ENCODE results near the gene PNPLA2. TPM values are rescaled to one million over a fixed set of nuclear protein-coding genes. Genes with fewer than 3 reads are reported as not detected.

Gene PNPLA2
- total and polyA plus RNA-seq, 2 donors (not counting 1 experiment from before 2014, with no cell fraction given), result 16.2 to 33.9 TPM

DNA sequence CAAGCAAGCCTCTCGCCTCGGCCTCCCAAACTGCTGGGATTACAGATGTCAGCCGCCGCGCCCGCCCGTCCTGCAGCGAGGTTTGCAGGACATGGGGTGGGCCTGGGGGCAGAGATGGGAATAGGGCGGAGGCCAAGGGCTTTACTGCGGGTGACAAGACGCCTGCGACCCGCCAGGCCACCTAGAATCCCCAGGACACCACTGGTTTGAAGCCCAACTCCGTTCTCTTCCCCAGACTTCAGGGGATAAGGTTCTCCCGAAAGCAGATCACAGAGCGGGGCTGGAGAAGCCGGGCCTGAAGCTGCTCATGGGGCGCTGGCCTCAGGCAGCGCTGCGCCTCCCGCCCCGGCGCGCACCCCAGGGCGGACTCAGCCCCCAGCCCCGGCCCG, 23.3 kb downstream of the PNPLA2 start:
- peak overlapping the region; percentile 87 for H3K27ac ChIP-seq (ENCODE audit: insufficient read depth, low read length)
- no peak for DNase-seq (ENCODE audit: low read depth in 2 of 2)
- no peaks in the 10 kb centered on the region for H3K27me3 ChIP-seq (ENCODE audit: control insufficient read depth, insufficient read depth, low read length)
- peaks cover 35% of the 10 kb centered on the region for H3K36me3 ChIP-seq (ENCODE audit: control insufficient read depth, insufficient read depth, low read length)
- TF ChIP-seq CTCF (conservative IDR thresholded peaks at IDR 0.05 in 1 of 2, IDR thresholded peaks at IDR 0.05 in 1 of 2; ENCODE audit: low read depth in 1 of 2, low read length in 2 of 2) (no peak), EZH2 (IDR thresholded peaks at IDR 0.05; ENCODE audit: low read length, missing control alignments) (no peak)
- H4K20me1 ChIP-seq (ENCODE audit: control insufficient read depth, extremely low read depth, insufficient read depth, low read length), result peaks cover 5% of the 10 kb centered on the region
- H2AFZ ChIP-seq (ENCODE audit: low read length), result no peak overlapping the region
- peak overlapping the region; percentile 25 for H3K4me2 ChIP-seq (ENCODE audit: extremely low read depth, insufficient read depth, low read length)
- H3K79me2 ChIP-seq (ENCODE audit: control insufficient read depth, insufficient read depth, low read length), result peaks cover 77% of the 10 kb centered on the region
- H3K4me3 ChIP-seq (replicated peaks in 1 of 4; ENCODE audit: control extremely low read depth in 1 of 4, insufficient read depth in 1 of 4, low read depth in 3 of 4, low read length in 4 of 4), result peak overlapping the region; percentile 85 to 96 (median 91)
- no peaks in the 10 kb centered on the region for H3K9me3 ChIP-seq (ENCODE audit: control insufficient read depth, insufficient read depth, low read depth, low read length)
- peak overlapping the region; percentile 95 for H3K9ac ChIP-seq (ENCODE audit: insufficient read depth, low read length)
- H3K4me1 ChIP-seq (ENCODE audit: control insufficient read depth, extremely low read depth, insufficient read depth, low read length), result peaks cover 38% of the 10 kb centered on the region

- Histone ChIP-seq H3K4me3 (replicated peaks in 1 of 4; ENCODE audit: control extremely low read depth in 1 of 4, insufficient read depth in 1 of 4, low read depth in 3 of 4, low read length in 4 of 4) (peak within 1 kb of the TSS; percentile 85 to 96 (median 91)), H4K20me1 (ENCODE audit: control insufficient read depth, extremely low read depth, insufficient read depth, low read length) (peaks cover 5% of the 10 kb centered on the region), H3K9me3 (ENCODE audit: control insufficient read depth, insufficient read depth, low read depth, low read length) (no peaks in the 10 kb centered on the region), H2AFZ (ENCODE audit: low read length) (no peak within 1 kb of the TSS), H3K36me3 (ENCODE audit: control insufficient read depth, insufficient read depth, low read length) (peaks cover 30% of the 10 kb centered on the region), H3K79me2 (ENCODE audit: control insufficient read depth, insufficient read depth, low read length) (peaks cover 76% of the 10 kb centered on the region), H3K4me2 (ENCODE audit: extremely low read depth, insufficient read depth, low read length) (peak within 1 kb of the TSS; percentile 99), H3K27me3 (ENCODE audit: control insufficient read depth, insufficient read depth, low read length) (no peaks in the 10 kb centered on the region), H3K27ac (ENCODE audit: insufficient read depth, low read length) (peak within 1 kb of the TSS; percentile 87), H3K9ac (ENCODE audit: insufficient read depth, low read length) (peak within 1 kb of the TSS; percentile 95), H3K4me1 (ENCODE audit: control insufficient read depth, extremely low read depth, insufficient read depth, low read length) (peaks cover 40% of the 10 kb centered on the region)
- peak; percentile 86 to 88 for DNase-seq (ENCODE audit: low read depth in 2 of 2)
- TF ChIP-seq EZH2 (IDR thresholded peaks at IDR 0.05; ENCODE audit: low read length, missing control alignments), result no peak
- TF ChIP-seq CTCF (conservative IDR thresholded peaks at IDR 0.05 in 1 of 2, IDR thresholded peaks at IDR 0.05 in 1 of 2; ENCODE audit: low read depth in 1 of 2, low read length in 2 of 2), result no peak
These were observed 23.8 kb downstream of the PNPLA2 start, which contains the start of the genes POLR2L and TSPAN4 for GRCh38 chr11:842370-843002. TSS of gene POLR2L (minus strand) at chr11:842529. CDS start at chr11:842508, 21 bp downstream. TSS of gene TSPAN4 (plus strand) at chr11:842852. CDS start at chr11:850305, 7,453 bp downstream.

DNA sequence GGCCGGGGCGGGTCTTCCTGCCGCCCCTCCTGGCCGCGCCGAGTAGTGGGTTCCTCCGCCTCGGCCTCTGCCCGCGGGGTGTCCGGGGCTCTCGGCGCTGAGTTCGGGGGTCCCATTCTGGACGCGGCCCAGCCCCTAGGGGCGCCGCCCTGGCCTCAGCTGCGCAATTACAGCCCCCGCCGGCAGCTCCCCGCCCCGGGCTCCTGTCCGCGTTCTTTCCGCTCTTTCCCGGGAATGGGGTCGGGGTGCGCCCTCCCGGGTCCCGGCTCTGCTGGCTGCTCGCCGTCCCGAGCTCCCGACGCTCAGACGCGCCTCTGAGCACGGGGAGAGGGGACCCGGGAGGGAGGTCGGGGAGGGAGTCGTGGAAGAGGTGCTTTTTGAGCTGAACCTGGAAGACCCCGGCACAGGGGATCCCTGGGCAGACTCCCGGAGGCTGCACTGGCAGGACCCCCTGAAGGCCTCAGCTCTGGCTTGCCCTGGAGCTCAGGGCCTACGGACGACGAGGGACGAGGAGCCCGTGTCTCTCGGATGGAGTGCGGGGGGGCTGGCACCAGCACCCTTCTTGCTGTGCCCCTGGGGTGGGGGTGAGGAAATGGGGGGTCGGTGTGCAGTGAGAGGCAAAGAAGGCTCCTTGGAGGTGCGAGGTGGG, 24.5 kb downstream of the PNPLA2 start:
- peak overlapping the region; percentile 87 for H3K27ac ChIP-seq (ENCODE audit: insufficient read depth, low read length)
- peaks cover 75% of the 10 kb centered on the region for H3K79me2 ChIP-seq (ENCODE audit: control insufficient read depth, insufficient read depth, low read length)
- peak overlapping the region; percentile 95 for H3K9ac ChIP-seq (ENCODE audit: insufficient read depth, low read length)
- H3K4me2 ChIP-seq (ENCODE audit: extremely low read depth, insufficient read depth, low read length), result peak overlapping the region; percentile 61
- H3K36me3 ChIP-seq (ENCODE audit: control insufficient read depth, insufficient read depth, low read length), result peaks cover 23% of the 10 kb centered on the region
- H3K27me3 ChIP-seq (ENCODE audit: control insufficient read depth, insufficient read depth, low read length), result no peaks in the 10 kb centered on the region
- no peak overlapping the region for H2AFZ ChIP-seq (ENCODE audit: low read length)
- no peak for TF ChIP-seq CTCF (conservative IDR thresholded peaks at IDR 0.05 in 1 of 2, IDR thresholded peaks at IDR 0.05 in 1 of 2; ENCODE audit: low read depth in 1 of 2, low read length in 2 of 2)
- TF ChIP-seq EZH2 (IDR thresholded peaks at IDR 0.05; ENCODE audit: low read length, missing control alignments), result no peak
- H3K4me3 ChIP-seq (replicated peaks in 1 of 4; ENCODE audit: control extremely low read depth in 1 of 4, insufficient read depth in 1 of 4, low read depth in 3 of 4, low read length in 4 of 4), result peak overlapping the region; percentile 59 to 96 (median 89)
- H4K20me1 ChIP-seq (ENCODE audit: control insufficient read depth, extremely low read depth, insufficient read depth, low read length), result peaks cover 5% of the 10 kb centered on the region
- no peaks in the 10 kb centered on the region for H3K9me3 ChIP-seq (ENCODE audit: control insufficient read depth, insufficient read depth, low read depth, low read length)
- DNase-seq (ENCODE audit: low read depth in 2 of 2), result no peak
- peaks cover 34% of the 10 kb centered on the region for H3K4me1 ChIP-seq (ENCODE audit: control insufficient read depth, extremely low read depth, insufficient read depth, low read length)
